ENCODE data around the gene SCEL.

- TF ChIP-seq, protein P1, sequence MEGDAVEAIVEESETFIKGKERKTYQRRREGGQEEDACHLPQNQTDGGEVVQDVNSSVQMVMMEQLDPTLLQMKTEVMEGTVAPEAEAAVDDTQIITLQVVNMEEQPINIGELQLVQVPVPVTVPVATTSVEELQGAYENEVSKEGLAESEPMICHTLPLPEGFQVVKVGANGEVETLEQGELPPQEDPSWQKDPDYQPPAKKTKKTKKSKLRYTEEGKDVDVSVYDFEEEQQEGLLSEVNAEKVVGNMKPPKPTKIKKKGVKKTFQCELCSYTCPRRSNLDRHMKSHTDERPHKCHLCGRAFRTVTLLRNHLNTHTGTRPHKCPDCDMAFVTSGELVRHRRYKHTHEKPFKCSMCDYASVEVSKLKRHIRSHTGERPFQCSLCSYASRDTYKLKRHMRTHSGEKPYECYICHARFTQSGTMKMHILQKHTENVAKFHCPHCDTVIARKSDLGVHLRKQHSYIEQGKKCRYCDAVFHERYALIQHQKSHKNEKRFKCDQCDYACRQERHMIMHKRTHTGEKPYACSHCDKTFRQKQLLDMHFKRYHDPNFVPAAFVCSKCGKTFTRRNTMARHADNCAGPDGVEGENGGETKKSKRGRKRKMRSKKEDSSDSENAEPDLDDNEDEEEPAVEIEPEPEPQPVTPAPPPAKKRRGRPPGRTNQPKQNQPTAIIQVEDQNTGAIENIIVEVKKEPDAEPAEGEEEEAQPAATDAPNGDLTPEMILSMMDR (IDR thresholded peaks at IDR 0.05): no peak
- TF ChIP-seq POLR2A (IDR thresholded peaks at IDR 0.05): no peak
Observed at GRCh38 chr13:77537289-77537919, 1.9 kb downstream of the SCEL start.
